Stimulated activated CD4-positive, alpha-beta T cell treated with anti-CD3 and anti-CD28 coated beads, TNF-alpha, amount 100 ng/mL, for 24 hours (primary cell): Measurements from ENCODE around the gene COMP.
A peak's percentile ranks its signal among the peaks of the same experiment; 100 is the strongest.

Experiments used
- DNase-seq, 3 experiments: peaks; one replicate each; pipeline ENCODE4 v3.0.0-alpha.2; 2020; ENCODE audit warnings: low read depth in 3 of 3

COMP gene

GRCh38 chr19:18803550-18804138 lies 12.5 kb upstream of the COMP start:
- no peak for DNase-seq

DNA sequence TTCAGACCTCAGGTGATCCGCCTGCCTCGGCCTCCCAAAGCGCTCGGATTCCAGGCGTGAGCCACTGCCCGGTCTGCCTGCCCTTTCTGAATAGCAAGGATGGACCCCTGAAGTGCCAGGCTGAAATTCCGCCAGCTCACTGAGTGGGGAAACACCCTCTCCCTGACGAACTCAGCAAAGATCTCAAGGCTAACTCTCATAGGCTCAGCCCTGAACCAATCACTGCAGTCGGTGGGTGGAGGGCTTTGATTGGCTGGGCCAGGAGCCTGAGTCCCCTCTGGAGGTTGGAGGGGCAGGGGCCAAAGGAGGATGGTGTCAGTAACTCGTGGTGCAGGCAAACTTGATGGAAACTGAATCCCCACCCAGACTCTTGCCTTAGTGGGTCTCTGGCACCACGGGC lies 11.2 kb upstream of the COMP start:
- DNase-seq, result no peak

GRCh38 chr19:18800636-18801035 lies 9.5 kb upstream of the COMP start:
- no peak for DNase-seq

DNA sequence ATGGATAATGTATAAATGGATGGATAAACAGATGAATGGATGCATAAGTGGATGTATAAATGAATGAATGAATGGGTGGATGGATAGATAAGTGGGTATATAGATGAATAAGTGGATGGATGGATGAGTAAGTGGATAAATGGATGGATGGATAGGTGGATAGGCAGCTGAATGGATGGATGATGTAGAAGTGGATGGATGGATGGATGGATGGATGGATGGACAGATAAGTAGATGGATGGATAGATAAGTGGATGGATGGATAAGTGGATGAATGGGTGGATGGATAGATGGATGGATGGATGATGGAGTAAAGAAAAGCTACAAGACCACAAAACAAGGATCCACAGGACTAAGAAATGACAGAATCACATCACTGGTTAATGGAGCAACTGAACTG lies 9.0 kb upstream of the COMP start:
- DNase-seq, result no peak

DNA sequence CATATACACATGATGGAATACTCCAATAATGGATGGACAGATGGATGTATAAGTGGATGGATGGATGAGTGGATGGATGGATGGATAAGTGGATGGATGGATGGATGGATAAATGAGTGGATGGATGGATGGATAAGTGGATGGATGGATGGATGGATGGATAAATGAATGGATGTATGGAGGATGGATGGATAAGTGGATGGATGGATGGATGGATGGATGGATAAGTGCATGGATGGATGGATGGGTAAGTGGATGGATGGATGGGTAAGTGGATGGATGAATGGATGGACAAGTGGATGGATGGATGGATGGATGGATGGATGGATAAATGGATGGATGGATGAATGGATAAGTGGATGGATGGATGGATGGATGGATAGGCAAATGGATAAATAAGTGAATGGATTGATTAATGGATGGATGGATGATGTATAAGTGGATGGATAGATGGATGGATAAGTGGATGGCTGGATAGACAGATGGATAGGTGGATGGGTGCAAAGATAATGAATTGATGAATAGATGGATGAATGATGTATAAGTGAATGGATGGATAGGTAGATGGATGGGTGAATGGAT lies 8.4 kb upstream of the COMP start:
- DNase-seq, result no peak

- no peak for DNase-seq
Observed at GRCh38 chr19:18798384-18799352, 7.6 kb upstream of the COMP start.

DNA sequence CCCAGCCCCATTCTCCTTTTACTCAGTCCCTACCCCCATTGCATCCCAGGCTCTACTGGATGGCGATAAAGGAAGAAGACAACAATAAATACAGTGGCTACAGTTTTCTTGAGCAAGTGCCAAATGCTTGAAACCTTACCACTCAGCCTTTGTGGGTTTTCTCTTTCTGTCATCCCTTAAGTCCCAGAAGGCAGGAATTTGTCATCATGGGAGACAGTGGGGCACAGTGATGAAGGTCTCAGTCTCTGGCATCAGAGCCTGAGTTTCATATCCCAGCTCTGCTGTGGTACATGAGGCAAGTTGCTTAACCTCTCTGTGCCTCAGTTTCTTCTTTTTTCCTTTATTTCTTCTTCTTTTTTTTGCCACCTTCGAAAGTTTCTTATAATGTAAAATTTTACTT lies 5.1 kb upstream of the COMP start:
- no peak for DNase-seq

DNA sequence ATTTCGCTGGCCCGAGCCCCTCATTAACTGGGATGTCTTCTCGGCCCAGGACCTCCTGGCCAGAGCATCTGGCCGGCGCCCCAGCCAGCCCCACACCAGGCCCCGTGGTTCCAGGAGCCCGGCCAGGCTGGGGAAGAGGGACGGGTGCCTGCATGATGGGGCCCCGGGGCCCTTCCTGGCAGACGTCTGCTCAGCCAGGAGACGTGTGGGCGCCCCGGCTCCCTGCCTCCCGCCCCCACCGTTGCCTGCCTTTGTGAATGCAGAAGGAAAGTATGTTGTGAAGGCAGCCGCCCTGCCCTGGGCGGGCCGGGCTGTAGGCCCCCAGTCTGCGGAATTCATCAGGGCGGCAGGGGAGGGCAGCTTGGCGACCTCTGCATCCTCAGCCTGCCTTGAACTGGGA lies 4.4 kb upstream of the COMP start:
- no peak for DNase-seq

- no peak for DNase-seq
Observed at GRCh38 chr19:18794692-18795091, 3.6 kb upstream of the COMP start.

DNA sequence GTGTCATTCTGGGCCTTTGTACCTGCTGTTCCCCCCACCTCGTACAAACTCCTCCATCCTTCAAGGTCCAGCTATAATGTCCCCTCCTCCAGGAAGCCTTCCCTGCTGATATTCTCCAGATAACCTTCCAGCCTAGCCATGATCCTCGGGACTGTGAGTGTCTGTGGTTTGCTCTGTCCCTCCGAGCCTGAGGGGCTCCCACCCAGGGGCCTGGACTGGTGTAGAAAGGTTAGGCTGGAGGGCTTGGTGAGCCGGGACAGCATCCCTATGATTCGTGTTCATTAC lies 2.9 kb upstream of the COMP start:
- DNase-seq, result no peak

GRCh38 chr19:18793144-18794028 lies 2.3 kb upstream of the COMP start:
- no peak for DNase-seq

DNA sequence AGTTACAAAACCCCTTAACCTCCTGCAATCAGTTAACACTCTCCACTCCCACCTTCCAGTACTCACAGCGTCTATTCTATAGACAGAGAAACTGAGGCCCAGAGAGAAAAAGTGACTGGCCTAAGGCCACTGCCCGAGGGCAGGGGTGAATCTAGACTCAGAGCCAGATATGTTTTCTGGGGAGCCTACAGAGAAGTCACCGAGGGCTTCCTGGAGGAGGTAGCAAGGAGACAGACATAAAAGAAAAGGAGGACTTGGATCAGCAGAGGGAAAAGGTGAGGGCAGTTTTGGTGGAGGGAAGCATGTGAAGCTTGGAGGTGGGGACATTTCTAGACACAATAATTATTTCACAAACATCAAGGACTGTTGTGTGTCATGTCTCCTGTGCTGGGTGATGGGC lies 1.6 kb upstream of the COMP start:
- DNase-seq, result no peak

GRCh38 chr19:18791315-18791678 lies 192 bp upstream of the COMP start:
- no peak for DNase-seq

DNA sequence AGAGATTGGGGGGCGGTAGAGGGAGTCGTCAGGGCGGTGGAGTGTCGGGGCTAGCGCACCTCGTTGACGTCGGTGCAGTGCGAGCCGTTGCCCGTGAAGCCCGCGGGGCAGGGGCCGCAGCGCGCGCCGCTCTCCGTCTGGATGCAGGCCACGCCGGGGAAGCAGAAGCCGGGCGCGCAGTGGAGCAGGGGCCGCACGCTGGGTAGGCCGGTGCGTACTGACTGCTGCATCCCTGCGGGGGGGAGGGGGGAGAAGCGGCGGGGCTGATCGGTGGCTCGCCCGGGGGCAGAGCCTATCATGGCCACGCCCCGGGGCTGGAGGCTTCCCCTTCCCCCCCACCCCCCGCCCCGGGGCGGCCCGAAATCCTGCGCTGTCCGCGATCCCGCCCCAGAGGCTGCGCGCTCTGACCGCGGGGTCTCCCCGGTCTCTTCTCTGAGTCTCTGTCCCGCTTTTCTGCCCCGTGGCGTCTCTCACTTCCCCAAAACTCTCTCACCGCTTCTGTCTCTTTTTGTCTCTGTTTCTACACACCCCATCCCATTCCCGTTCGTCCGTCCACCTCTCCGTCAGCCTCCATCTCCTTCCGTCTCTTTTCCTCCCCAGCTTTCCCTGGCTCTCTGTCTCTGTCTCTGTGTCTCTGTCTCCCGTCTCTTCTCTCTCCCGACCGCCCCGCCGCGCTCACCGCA lies 1.1 kb downstream of the COMP start:
- DNase-seq, result peak in 1 of 3 experiments; percentile 29

GRCh38 chr19:18789422-18789869 lies 1.7 kb downstream of the COMP start:
- DNase-seq, result no peak

DNA sequence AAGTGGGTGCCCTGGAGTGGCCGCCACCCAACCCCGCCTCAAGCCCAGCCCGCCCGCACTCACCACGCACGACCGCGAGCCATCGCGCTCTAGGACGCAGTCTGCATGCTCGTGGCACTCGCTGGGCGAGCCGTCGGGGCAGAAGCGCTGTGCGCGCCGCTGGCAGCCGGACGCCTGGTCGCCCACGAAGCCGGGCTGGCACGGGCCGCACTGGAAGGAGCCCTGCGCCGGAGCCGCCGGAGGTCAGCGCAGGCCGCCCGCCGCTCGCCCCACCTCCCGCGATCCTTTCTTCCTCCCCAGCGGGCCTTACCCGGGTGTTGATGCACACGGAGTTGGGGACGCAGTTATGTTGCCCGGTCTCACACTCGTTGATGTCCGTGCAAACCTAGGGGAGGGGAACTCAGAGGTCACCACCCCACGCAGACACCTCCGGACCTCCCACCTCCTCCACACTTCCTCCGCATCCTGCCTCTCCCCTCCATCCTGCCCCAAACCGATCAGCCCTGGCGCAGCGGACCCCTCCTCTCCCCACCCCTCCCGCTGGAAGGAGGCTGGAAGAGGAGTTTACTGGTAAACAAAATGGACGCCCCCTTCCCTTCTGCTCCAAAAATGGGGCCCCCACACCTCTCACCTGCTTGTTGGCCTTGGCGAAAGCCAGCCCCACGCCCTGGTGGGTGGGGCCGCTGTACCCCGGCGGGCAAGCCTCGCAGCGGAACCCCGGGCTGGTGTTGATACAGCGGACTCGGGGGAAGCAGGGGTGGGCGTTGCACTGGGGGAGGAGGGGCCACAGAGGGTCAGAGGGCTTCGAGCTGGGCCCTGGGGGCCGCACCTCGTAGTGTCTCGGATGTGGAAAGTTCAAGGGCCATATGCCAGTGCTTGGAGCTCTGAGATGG lies 2.3 kb downstream of the COMP start:
- DNase-seq, result no peak

DNA sequence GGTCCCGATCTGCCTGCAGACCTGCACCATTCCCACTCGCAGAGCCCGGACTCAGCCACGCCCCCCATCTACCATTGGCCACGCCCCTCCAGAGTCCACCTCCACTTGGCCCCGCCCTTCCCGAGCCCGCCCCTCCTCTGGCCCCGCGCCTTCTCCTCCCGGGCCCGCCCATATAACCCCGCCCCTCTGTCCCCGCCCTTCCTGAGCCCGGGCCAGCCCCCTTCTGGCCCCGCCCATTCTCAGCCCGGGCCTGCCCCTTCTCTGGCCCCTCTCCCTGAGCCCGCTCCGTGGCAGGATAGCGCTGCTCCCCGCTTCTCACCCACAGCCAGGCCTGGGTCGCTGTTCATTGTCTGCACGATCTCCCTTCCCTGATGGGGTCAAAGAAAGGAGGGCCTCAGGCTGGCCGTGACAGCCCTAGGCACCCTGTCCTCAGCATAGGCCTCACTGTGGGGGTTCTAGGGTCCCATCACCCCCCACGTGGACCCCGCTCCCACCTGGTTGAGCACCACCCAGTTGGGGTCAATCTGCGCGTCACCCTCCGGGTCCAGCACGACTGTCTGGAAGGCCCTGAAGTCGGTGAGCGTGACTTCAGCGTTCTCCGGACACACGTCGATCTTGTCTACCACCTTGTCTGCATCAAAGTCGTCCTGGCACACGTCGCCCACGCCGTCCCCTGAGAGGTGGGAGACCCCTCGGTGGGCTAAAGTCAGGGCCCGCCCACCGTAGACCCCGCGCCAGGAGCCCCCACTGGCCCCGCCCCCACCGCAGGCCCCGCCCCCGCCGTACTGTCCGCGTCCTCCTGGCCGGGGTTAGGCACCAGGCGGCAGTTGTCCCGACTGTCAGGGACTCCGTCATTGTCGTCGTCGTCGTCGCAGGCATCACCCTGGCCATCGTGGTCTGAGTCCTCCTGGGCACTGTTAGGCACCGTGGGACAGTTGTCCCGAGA lies 5.7 kb downstream of the COMP start:
- DNase-seq, result peak; percentile 32 to 81 (median 37)

DNA sequence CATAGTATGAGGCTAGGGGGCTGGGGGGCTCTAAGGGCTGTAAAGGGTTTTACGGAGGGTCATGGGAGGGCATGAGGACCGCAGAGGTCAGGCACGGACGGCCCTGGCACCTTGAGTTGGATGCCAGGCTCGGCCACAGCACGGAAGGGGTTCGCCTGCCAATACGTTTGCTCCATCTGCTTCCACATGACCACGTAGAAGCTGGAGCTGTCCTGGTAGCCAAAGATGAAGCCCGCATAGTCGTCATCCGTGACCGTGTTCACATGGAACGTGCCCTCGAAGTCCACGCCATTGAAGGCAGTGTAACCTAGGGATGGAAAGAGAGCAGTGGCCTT lies 6.4 kb downstream of the COMP start:
- no peak for DNase-seq

DNA sequence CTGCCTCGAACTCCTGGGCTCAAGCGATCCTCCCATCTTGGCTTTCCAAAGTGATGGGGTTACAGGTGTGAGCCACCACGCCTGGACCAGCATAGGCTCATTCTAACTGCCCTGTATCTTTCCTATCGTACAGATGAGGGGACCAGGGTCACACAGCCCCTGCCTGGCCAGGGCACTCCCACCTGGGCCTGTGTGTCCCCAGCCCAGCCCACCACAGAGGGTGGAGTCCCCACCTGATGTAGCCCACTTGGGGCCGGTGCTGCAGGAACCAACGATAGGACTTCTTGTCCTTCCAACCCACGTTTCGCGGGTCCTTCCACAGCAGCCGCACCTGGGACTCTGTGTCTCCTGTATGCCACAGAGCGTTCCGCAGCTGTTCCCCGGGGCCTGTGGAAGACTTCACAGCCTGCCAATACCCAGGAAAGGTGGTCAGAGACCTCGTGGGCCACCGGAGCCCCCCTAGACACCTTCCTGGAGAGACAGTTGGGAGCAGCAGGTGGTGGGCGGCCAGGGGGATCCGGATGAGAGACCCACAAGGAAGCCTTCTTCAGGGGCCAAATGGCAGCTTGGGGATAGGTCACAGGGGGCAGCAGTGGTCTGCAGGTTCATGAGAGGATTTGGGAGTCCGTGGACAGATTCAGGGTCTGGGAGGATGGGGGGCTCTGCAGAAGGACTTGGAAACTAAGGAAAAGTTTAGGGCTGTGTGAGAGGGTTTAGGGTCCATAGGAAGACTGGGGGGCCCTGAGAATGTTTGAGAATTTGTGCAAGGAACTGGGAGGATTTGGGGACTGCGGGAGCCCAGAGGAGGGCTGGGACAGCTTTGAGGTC lies 6.9 kb downstream of the COMP start:
- DNase-seq, result no peak
